Sciatic nerve (tissue), 2 donors: ENCODE results near the gene ANKS1B. TPM values are rescaled to one million over a fixed set of nuclear protein-coding genes. Genes with fewer than 3 reads are reported as not detected.
A peak's percentile ranks its signal among the peaks of the same experiment; 100 is the strongest.

Source experiments
- ATAC-seq: fragments of 200-7000 bp; cut with Tn5 transposase; one replicate; pipeline ENCODE4 v1.9.1; 2020; ENCODE audit warnings: mild to moderate bottlenecking, moderate library complexity
- DNase-seq: peaks from one replicate; pipeline ENCODE4 v3.0.0-alpha.2; 2020; ENCODE audit warnings: low spot score
- intact Hi-C: fragments of 100-400 bp; cut with DNase I; formaldehyde crosslinking; loops from one replicate; pipeline ENCODE4 v1.14.2; 2022
- total RNA-seq: library from RNA; stranded (reverse); fragmentation: NEBNext Ultra II Directional; extraction: Animal tissue kit (Norgen Biotek cat#: 25700); gene quantifications from one replicate; pipeline ENCODE4 v1.2.1, GENCODE V29; 2021
- donor health status: DM: no; HTN: no; CAD: no.
- donor health status: DM: no; HTN: no; CAD: no.

The ANKS1B gene
- total RNA-seq, 1 donor from 2014 or later, result 20.8 TPM

DNA sequence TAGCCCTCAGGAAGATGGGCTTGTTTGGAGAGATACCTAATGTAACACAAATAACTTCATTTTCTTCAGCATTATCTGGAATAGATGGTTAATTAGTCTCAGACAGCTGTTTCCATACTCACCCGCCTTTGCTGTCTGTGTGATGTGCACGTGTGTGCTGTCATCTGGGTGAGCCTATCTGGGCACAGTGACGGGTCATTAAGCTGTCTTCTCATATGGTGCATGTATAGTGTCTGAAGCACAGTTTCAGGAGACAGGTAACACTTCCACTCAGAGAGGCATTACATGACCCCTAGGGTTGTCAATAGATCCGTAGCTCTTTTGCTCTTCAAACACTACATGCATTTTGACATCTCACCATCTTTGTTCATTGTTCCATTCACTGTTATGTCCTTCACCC lies 846.3 kb downstream of the ANKS1B start:
- intact Hi-C loops, result no loop called here
- ATAC-seq, result no peak
- DNase-seq, result no peak

DNA sequence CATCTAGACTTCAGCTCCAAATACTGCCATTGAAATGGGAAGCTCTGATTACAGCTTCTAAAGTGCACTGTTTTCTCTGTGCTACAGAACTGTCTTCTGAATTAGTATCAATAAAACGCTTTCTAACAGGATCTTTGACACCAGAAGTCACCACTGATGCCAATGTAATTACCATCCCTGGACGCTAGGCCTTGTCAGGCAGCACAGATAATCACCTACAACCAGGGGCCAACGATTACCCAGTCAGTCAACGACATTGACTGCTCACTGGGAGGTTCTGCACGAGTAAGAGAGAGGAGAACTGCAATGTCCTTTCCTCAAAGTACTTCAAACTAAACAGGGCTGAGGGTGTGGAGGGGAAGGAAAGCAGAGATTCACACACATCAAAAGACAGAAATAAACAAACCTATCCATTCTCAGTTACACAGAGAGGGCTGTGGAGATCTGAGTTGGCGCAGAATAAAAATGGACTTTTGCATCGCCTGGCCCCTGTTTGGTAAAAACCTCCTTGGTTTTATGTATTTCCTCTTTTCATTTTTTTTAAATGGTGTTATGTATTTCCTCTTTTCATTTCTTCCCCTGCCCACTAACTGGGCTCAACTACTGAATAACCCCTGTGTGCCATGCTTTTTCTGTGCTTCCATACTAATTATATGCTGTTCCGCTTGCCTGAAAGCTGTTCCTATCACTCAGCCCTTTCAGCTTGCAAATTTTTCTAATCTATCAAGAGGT lies 847.4 kb downstream of the ANKS1B start:
- ATAC-seq, result peak; percentile 15
- DNase-seq, result no peak
- intact Hi-C loops, result no loop called here

DNA sequence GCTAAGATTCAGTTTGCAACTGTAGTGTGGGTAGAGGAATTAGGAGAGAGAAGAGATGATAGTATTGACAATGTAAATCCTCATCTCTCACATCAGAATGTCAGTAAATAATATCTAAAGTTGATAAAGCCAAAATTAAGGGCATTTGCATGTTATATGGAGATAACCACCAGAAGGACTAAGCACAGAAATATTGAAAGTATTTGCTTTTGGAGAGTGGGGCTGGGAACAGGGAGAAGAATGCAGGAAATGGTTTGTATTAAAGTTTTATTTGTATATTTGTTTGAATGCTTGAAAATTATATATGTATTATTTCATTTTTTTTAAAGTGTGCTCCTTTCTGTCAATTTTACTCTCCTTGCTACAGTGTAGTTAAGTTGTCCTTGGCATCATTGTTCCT lies 848.2 kb downstream of the ANKS1B start:
- ATAC-seq, result no peak
- intact Hi-C loops, result no loop called here
- no peak for DNase-seq

DNA sequence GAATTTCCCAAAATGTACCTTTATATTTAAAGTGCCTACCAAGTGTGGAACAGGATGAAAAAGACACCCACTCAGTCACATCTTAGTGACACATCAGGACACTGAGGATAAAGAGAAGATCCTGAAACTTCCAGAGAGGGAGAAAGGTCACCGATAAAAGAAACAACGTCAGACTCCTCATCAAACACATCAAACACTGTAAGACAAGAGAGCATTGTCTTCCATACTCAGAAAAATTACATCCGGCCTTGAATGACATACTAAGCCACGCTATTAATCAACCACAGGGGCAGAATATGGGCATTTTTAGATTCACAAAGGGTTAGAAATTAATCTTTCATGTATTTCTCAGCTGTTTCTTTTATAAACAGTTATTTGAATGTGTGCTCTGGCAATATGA lies 849.4 kb downstream of the ANKS1B start:
- DNase-seq (no peak), ATAC-seq (no peak)
- intact Hi-C loops, result no loop called here

- DNase-seq (no peak), ATAC-seq (no peak)
- intact Hi-C loops, result no loop called here
These were observed 851.3 kb downstream of the ANKS1B start for GRCh38 chr12:99133401-99133800.

DNA sequence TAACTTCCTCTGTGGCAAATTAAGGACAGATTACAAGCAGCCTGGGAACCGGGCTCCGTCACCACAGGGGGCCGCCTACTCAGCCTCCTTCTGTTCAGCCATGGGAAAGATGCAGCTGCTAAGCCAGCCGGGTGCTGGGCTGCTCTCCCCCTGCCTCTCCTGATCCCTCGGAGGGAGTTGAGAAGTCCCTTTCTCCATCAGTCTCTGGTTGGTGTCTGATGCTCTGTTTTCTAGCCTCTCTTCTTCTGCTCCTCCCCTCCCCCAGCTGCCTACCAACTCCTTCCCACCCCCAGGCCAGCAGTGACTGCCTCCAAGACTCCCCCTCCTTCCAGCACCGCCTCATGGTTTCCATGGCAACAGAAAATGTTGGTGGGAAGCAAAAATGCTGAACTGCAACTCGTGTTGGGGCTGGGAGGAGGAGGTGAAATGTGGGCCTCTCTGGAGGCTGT lies 853.0 kb downstream of the ANKS1B start:
- DNase-seq (no peak), ATAC-seq (peak; percentile 55)
- intact Hi-C loops, result no loop called here

DNA sequence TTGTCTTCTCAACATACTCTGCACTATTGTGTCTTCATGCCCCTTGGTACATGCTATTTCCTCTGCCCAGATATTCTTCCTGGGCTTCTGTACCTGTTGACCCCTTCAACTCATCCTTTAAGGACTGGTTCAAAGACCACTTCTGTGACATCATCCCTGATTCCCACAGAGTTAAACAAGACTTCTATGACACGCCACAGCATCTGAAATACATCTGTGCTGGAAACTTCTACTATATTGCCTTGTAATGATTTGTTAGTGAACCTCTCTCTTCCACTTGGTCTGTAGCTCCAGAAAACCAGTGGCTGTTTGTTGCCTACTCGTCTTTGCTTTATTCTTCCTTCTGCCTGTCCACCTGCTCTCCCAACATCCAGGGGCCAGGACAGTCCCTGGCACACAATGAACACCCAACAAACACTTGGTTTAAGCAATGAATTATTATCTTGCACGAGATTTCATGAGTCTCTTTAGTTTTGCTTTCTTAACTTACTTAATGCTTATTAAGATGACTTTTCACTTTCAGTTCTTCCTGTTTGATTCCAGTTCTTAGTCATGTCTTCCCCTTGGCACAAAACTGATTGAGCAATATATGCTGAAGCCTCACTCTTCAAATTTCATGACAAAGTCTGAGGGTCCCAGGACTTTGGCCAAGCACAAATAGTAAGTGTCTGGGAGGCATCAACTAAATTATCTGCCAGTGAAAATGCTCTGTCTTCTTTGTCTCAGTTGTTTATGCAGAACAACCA lies 853.8 kb downstream of the ANKS1B start:
- intact Hi-C loops, result no loop called here
- peak; percentile 50 for ATAC-seq

DNA sequence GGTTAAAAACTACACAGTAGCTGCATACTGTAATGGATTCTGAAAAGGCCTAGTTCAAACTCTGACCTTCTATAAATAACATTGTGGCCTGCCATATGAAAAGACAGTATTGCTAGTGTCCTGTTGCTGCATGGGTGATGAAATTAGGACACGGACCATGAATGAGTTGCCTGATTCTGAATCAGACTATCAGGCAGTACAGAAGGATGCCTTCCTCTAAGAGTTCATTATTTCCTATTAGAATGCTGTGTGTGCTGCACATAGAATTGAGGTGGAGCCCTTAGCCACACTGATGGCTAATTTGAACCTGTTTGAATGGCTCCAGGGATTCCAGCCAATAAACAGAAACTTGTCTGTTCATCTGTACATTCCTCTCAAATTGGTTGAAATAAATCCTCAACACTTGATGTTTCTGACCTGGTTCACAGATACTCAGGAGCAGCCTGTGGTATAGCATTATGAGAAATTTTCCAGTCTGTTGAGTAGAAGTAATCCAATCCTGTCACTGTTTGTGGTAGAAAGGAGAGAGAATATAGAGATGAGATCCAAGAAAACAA lies 856.4 kb downstream of the ANKS1B start:
- no peak for ATAC-seq
- no peak for DNase-seq
- intact Hi-C loops, result no loop called here

More for the DNA sequence above, 853.8 kb downstream of the ANKS1B start:
- DNase-seq, result no peak

DNA sequence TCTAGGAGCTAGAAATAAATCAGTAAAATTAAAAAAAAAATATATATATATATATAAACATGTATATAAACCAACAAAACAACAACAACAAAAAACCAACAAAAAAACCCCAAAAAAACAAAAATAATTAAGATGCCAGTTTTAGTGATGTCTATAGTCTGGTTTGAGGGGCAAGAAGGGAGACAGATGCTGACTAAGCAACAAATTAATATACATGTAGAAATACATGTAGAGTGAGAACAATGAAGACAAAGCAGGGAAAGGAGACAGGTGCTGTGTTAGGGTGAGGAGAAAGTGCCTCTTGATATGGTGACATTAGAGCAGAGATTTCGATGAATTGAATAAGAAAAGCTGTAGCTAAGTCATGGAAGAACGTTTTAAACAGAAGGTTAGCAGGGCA lies 861.8 kb downstream of the ANKS1B start:
- DNase-seq (no peak), ATAC-seq (no peak)
- intact Hi-C loops, result no loop called here

DNA sequence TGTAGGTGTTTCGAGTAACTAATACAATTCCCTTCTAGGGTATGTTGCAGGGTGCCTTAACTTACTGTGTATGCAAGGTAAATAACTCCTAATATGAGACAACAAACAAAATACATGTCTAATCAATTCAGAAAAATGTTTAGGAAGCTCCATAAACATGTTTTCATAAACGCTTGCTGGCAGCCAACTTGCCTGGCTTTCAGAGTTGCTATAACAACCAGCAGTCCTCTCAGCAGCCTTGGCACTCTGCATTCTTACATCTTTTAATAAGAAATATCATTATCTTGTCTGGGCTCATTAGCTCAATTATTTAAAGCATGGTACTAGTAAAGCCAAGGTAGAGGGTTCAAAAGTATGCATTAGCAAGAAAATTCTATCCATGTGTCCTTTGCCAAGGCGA lies 862.2 kb downstream of the ANKS1B start:
- intact Hi-C loops, result no loop called here
- DNase-seq (no peak), ATAC-seq (no peak)

- intact Hi-C loops, result no loop called here
- no peak for ATAC-seq
These were observed 863.2 kb downstream of the ANKS1B start for GRCh38 chr12:99121546-99121945.

GRCh38 chr12:99119943-99120342 lies 864.8 kb downstream of the ANKS1B start:
- no peak for DNase-seq
- no peak for ATAC-seq
- intact Hi-C loops, result loop anchor here (5.0 kb wide), 1 partner anchor 697 kb away; no protein-coding TSS in a partner anchor

More at GRCh38 chr12:99121546-99121945, 863.2 kb downstream of the ANKS1B start:
- no peak for DNase-seq

DNA sequence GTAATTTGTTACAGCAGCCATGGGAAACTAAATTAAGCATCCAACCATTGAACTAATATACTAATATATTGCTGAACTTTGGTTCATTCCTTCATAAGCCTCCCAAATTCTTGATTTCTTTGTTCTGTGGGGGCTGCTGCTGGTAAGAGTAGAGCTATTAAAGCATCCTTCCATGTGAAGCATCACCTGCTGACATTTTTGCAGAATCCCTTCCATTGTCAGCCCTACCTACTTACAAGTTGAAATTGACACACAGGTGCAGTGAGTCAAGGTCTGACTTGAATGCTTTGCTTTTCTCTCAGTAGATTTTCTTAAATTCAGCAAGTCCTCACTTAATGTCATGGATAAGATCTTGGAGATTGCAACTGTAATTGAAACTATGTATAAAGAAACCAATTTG lies 865.3 kb downstream of the ANKS1B start:
- ATAC-seq, result no peak
- intact Hi-C loops, result loop anchor here (5.0 kb wide), 1 partner anchor 698 kb away; no protein-coding TSS in a partner anchor
- no peak for DNase-seq

DNA sequence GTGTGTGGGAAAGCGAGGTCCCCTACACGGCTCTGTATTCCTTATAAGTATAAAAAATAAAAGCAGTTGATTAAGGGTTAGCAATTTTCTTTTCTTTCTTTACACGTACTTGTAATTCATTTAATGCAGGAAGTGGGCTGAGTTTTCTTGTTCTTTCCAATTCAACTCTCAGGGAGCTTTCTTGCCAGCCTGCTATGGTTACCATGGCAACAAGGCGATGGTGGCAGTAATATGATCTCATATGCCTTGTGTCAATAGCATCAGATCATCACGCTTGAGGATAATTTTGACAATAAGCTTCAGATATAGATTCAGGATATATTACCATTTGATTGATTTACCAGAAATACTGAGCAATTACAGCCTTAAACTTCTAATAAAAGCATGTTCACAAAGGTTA lies 873.1 kb downstream of the ANKS1B start:
- ATAC-seq (no peak), DNase-seq (no peak)
- intact Hi-C loops, result no loop called here

DNA sequence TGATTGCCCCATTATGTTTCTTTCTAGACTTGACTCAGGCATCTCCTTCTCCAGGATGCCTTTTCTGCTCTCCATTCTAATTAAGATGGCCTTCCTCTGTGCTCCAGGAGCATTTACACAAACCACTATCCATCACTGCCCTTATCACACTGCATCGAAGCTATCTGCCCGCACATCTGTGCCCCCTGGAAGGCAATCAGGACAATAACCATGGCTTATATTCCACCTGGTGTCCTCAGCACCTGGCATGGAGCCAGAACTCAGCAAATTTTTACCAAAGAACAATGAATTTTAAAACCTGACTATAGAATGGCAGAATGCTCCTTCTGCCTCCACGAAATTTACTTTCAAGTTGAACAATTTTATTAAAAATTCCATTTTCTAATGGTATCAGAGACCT lies 873.9 kb downstream of the ANKS1B start:
- ATAC-seq (no peak), DNase-seq (no peak)
- intact Hi-C loops, result no loop called here

- intact Hi-C loops, result no loop called here
- no peak for DNase-seq
- ATAC-seq, result no peak
These were observed 874.5 kb downstream of the ANKS1B start for GRCh38 chr12:99110212-99110611.

GRCh38 chr12:99108924-99109323 lies 875.8 kb downstream of the ANKS1B start:
- DNase-seq, result no peak
- intact Hi-C loops, result no loop called here
- no peak for ATAC-seq

- no peak for ATAC-seq
- intact Hi-C loops, result no loop called here
- DNase-seq, result no peak
These were observed 885.0 kb downstream of the ANKS1B start for GRCh38 chr12:99099786-99100185.

DNA sequence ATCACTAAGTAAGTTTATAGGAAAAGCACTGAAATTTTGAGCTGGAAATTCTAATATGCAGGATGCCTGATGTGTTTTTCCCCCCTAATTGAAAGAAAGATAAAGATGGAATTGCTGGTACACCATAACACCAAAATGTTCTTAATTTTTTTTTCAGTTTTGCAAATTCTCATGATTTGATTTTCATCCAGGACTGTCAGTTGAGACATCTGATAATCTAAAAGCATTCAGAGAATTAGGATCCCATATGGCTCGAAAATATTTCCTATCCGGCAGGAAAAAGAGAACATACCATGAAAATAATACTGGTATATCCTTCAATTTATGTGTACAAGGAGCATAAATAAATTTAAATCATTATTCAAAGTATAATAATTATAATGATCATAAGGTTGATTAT lies 887.6 kb downstream of the ANKS1B start:
- DNase-seq, result no peak
- ATAC-seq, result no peak
- intact Hi-C loops, result no loop called here

- intact Hi-C loops, result no loop called here
- DNase-seq, result no peak
- no peak for ATAC-seq
These were observed 891.6 kb downstream of the ANKS1B start for GRCh38 chr12:99093166-99093565.
